HCT116 (cell line): ENCODE results near the gene ANKRD2.

Experiments
- CEBPB ChIP-seq: IDR thresholded peaks from 2 replicates; pipeline ENCODE4 v1.6.1; 2012; ENCODE audit warnings: low read depth
- EZH2 ChIP-seq: fragments of 200-600 bp; sonication (generic); IDR thresholded peaks from 2 replicates; pipeline ENCODE4 v1.6.1; 2017; ENCODE audit warnings: antibody characterized with exemption, mixed run types
- EZH2phosphoT487 ChIP-seq: fragments of 200-600 bp; IDR thresholded peaks from 2 replicates; pipeline ENCODE4 v1.6.1; 2018; ENCODE audit warnings: antibody characterized with exemption, borderline replicate concordance
- JUND ChIP-seq: IDR thresholded peaks from 2 replicates; pipeline ENCODE4 v1.6.1; 2012
- POLR2A ChIP-seq: IDR thresholded peaks from 2 replicates; pipeline ENCODE4 v1.7.0; 2011; ENCODE audit warnings: borderline replicate concordance; ENCODE audit not compliant: insufficient read depth, insufficient read length; ENCODE audit errors: extremely low read depth
- POLR2AphosphoS5 ChIP-seq: IDR thresholded peaks from 2 replicates; pipeline ENCODE4 v1.6.1; 2011; ENCODE audit warnings: mild to moderate bottlenecking, low read depth, low read length, moderate library complexity
- RAD21 ChIP-seq: IDR thresholded peaks from 2 replicates; pipeline ENCODE4 v1.6.1; 2012; ENCODE audit warnings: low read depth, mild to moderate bottlenecking
- SIN3A ChIP-seq: IDR thresholded peaks from 2 replicates; pipeline ENCODE4 v1.6.1; 2012; ENCODE audit warnings: low read depth
- YY1 ChIP-seq: IDR thresholded peaks from 2 replicates; pipeline ENCODE4 v1.6.1; 2011; ENCODE audit warnings: low read length, low read depth, moderate library complexity, mild to moderate bottlenecking; ENCODE audit not compliant: insufficient replicate concordance; ENCODE audit errors: extremely low read depth
- TF ChIP-seq, protein P1 (sequence below), 3 experiments: fragments of 200-600 bp in 1 of 3; sonication (generic) in 1 of 3; IDR thresholded peaks in 2 of 3; conservative IDR thresholded peaks in 1 of 3; 2 replicates each; pipeline ENCODE4 v1.5.1; 2012 to 2017; ENCODE audit warnings: low read depth in 2 of 3, low read length in 2 of 3, antibody characterized with exemption in 1 of 3, borderline replicate concordance in 1 of 3, control low read depth in 1 of 3, mild to moderate bottlenecking in 1 of 3, mixed read lengths in 1 of 3, mixed run types in 1 of 3, moderate library complexity in 1 of 3; ENCODE audit not compliant: insufficient read depth in 1 of 3
- TF ChIP-seq, protein P2 (sequence below): IDR thresholded peaks from 2 replicates; pipeline ENCODE4 v1.6.1; 2012
- TF ChIP-seq, protein P3 (sequence below): IDR thresholded peaks from 2 replicates; pipeline ENCODE4 v1.6.1; 2011; ENCODE audit warnings: mild to moderate bottlenecking, low read length, moderate library complexity; ENCODE audit not compliant: insufficient replicate concordance; ENCODE audit errors: extremely low read depth
- TF ChIP-seq, protein P4 (sequence below): IDR thresholded peaks from 2 replicates; pipeline ENCODE4 v1.6.1; 2012; ENCODE audit warnings: low read depth
- TF ChIP-seq, protein P5 (sequence below): IDR thresholded peaks from 2 replicates; pipeline ENCODE4 v1.6.1; 2012

DNA sequence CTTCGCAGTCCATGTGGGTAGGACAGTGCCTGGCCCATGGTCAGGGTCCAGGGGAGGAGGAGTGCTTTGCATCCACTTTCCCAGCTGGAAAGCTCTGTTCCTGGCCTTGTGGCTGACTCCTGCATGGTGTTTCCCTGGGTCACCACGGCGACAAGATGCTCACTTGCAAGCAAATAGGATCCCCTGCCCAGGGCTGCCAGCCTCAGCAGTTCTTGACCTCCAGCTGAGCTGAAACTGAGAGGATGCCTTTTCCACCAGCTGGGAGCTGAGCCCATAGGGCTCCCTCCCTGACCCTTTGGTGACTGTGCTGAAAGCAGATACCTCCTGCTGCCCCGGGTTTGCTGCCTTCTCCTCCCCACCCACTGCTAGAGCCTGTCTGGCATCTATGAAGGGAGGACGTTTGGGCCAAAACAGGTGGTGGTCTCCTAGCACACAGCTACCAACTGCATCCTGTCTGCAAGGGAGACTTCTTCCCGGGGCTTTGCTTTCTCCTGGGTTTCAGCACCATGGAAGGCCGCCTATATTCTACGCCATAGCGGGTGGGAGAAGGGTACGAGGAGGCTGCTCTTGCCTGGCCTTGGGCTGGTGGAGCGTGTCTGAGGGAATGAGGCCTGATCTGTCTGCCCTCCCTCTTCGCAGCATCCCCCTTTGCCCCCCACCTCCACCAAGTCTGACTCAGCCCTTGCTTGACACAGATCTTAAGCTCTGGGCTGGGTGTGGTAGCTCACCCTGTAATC lies 39.5 kb upstream of the ANKRD2 start:
- TF ChIP-seq, protein P1, sequence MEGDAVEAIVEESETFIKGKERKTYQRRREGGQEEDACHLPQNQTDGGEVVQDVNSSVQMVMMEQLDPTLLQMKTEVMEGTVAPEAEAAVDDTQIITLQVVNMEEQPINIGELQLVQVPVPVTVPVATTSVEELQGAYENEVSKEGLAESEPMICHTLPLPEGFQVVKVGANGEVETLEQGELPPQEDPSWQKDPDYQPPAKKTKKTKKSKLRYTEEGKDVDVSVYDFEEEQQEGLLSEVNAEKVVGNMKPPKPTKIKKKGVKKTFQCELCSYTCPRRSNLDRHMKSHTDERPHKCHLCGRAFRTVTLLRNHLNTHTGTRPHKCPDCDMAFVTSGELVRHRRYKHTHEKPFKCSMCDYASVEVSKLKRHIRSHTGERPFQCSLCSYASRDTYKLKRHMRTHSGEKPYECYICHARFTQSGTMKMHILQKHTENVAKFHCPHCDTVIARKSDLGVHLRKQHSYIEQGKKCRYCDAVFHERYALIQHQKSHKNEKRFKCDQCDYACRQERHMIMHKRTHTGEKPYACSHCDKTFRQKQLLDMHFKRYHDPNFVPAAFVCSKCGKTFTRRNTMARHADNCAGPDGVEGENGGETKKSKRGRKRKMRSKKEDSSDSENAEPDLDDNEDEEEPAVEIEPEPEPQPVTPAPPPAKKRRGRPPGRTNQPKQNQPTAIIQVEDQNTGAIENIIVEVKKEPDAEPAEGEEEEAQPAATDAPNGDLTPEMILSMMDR (IDR thresholded peaks at IDR 0.05 in 2 of 3, conservative IDR thresholded peaks at IDR 0.05 in 1 of 3; ENCODE audit: borderline replicate concordance in 1 of 3, insufficient read depth in 1 of 3, low read depth in 2 of 3, low read length in 2 of 3), result no peak
- TF ChIP-seq POLR2A (no peak), EZH2 (no peak), EZH2phosphoT487 (no peak), CEBPB (no peak), JUND (no peak), SIN3A (no peak), YY1 (no peak), POLR2AphosphoS5 (no peak), RAD21 (no peak)
- TF ChIP-seq, protein P2, sequence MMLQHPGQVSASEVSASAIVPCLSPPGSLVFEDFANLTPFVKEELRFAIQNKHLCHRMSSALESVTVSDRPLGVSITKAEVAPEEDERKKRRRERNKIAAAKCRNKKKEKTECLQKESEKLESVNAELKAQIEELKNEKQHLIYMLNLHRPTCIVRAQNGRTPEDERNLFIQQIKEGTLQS, result no peak
- TF ChIP-seq, protein P3, sequence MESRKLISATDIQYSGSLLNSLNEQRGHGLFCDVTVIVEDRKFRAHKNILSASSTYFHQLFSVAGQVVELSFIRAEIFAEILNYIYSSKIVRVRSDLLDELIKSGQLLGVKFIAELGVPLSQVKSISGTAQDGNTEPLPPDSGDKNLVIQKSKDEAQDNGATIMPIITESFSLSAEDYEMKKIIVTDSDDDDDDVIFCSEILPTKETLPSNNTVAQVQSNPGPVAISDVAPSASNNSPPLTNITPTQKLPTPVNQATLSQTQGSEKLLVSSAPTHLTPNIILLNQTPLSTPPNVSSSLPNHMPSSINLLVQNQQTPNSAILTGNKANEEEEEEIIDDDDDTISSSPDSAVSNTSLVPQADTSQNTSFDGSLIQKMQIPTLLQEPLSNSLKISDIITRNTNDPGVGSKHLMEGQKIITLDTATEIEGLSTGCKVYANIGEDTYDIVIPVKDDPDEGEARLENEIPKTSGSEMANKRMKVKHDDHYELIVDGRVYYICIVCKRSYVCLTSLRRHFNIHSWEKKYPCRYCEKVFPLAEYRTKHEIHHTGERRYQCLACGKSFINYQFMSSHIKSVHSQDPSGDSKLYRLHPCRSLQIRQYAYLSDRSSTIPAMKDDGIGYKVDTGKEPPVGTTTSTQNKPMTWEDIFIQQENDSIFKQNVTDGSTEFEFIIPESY, result no peak
- TF ChIP-seq, protein P4, sequence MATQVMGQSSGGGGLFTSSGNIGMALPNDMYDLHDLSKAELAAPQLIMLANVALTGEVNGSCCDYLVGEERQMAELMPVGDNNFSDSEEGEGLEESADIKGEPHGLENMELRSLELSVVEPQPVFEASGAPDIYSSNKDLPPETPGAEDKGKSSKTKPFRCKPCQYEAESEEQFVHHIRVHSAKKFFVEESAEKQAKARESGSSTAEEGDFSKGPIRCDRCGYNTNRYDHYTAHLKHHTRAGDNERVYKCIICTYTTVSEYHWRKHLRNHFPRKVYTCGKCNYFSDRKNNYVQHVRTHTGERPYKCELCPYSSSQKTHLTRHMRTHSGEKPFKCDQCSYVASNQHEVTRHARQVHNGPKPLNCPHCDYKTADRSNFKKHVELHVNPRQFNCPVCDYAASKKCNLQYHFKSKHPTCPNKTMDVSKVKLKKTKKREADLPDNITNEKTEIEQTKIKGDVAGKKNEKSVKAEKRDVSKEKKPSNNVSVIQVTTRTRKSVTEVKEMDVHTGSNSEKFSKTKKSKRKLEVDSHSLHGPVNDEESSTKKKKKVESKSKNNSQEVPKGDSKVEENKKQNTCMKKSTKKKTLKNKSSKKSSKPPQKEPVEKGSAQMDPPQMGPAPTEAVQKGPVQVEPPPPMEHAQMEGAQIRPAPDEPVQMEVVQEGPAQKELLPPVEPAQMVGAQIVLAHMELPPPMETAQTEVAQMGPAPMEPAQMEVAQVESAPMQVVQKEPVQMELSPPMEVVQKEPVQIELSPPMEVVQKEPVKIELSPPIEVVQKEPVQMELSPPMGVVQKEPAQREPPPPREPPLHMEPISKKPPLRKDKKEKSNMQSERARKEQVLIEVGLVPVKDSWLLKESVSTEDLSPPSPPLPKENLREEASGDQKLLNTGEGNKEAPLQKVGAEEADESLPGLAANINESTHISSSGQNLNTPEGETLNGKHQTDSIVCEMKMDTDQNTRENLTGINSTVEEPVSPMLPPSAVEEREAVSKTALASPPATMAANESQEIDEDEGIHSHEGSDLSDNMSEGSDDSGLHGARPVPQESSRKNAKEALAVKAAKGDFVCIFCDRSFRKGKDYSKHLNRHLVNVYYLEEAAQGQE, result no peak
- TF ChIP-seq, protein P5, sequence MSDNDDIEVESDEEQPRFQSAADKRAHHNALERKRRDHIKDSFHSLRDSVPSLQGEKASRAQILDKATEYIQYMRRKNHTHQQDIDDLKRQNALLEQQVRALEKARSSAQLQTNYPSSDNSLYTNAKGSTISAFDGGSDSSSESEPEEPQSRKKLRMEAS, result no peak
